SK-N-SH (cell line): Measurements from ENCODE around the gene SPACDR. TPM values are rescaled to one million over a fixed set of nuclear protein-coding genes. Genes with fewer than 3 reads are reported as not detected.

ENCODE experiments used
- CTCF ChIA-PET: fragments of 300-600, 350-600 bp; formaldehyde crosslinking; extraction: SDS; loops from one replicate; lab custom pipeline; 2021; lab: Yijun Ruan, JAX
- POLR2A ChIA-PET: fragments of 350-600 bp; sonication (Branson Sonifier 250); formaldehyde crosslinking; extraction: SDS; loops from one replicate; lab custom pipeline; 2020; ENCODE audit warnings: antibody characterized with exemption, inconsistent platforms; lab: Yijun Ruan, JAX
- DNase-seq: peaks from one replicate; pipeline ENCODE4 v3.0.0; 2012
- H2AFZ ChIP-seq: fragments of 200-600 bp; sonication (generic); 2 replicates; pipeline ENCODE4 v1.8.1; 2016; ENCODE audit warnings: antibody characterized with exemption, mild to moderate bottlenecking, low read depth
- H3F3A ChIP-seq: fragments of 200-600 bp; sonication (generic); replicated peaks from 2 replicates; pipeline ENCODE3; 2016; ENCODE audit warnings: antibody characterized with exemption, mild to moderate bottlenecking; ENCODE audit not compliant: insufficient read depth
- H3K27ac ChIP-seq, 2 experiments: fragments of 200-500 bp in 1 of 2; fragments of 200-600 bp in 1 of 2; sonication (Bioruptor generic) in 1 of 2; sonication (generic), shearing (Covaris generic) in 1 of 2; 2 replicates each; pipeline versions ENCODE4 v1.5.1 to v1.6.1; 2014 to 2016; ENCODE audit warnings: low read depth in 2 of 2, inconsistent platforms in 1 of 2, low read length in 1 of 2, mild to moderate bottlenecking in 1 of 2, mixed read lengths in 1 of 2
- H3K27me3 ChIP-seq: fragments of 200-600 bp; sonication (generic), shearing (Covaris generic); 2 replicates; pipeline ENCODE4 v1.6.1; 2016; ENCODE audit warnings: mixed run types; ENCODE audit not compliant: insufficient read depth
- H3K36me3 ChIP-seq, 2 experiments: fragments of 200-500 bp in 1 of 2; fragments of 200-600 bp in 1 of 2; sonication (Bioruptor generic) in 1 of 2; sonication (generic) in 1 of 2; replicated peaks in 1 of 2; 2 replicates each; pipeline versions ENCODE3 to v1.5.1; 2014 to 2016; ENCODE audit warnings: low read length in 1 of 2, mild to moderate bottlenecking in 1 of 2; ENCODE audit not compliant: insufficient read depth in 2 of 2, control insufficient read depth in 1 of 2
- H3K4me1 ChIP-seq, 2 experiments: fragments of 200-500 bp in 1 of 2; fragments of 200-600 bp in 1 of 2; sonication (Bioruptor generic) in 1 of 2; sonication (generic), shearing (Covaris generic) in 1 of 2; 2 replicates each; pipeline versions ENCODE4 v1.5.1 to v1.6.1; 2014 to 2016; ENCODE audit warnings: low read depth in 1 of 2, low read length in 1 of 2, mixed run types in 1 of 2; ENCODE audit not compliant: insufficient read depth in 2 of 2, control insufficient read depth in 1 of 2
- H3K4me2 ChIP-seq: fragments of 200-600 bp; sonication (generic), shearing (Covaris generic); 2 replicates; pipeline ENCODE4 v1.6.1; 2017; ENCODE audit warnings: mixed run types
- H3K4me3 ChIP-seq, 2 experiments: fragments of 200-500 bp in 1 of 2; fragments of 200-600 bp in 1 of 2; sonication (Bioruptor generic) in 1 of 2; sonication (generic), shearing (Covaris generic) in 1 of 2; 2 replicates each; pipeline versions ENCODE4 v1.5.1 to v1.8.1; 2014 to 2016; ENCODE audit warnings: low read depth in 2 of 2, inconsistent platforms in 1 of 2, low read length in 1 of 2, mild to moderate bottlenecking in 1 of 2, mixed read lengths in 1 of 2, moderate library complexity in 1 of 2
- H3K79me2 ChIP-seq: fragments of 200-600 bp; sonication (generic); 2 replicates; pipeline ENCODE4 v1.8.1; 2017; ENCODE audit warnings: mild to moderate bottlenecking; ENCODE audit not compliant: insufficient read depth
- H3K9ac ChIP-seq: fragments of 200-600 bp; sonication (generic); 2 replicates; pipeline ENCODE4 v1.6.1; 2017; ENCODE audit warnings: mixed run types
- H3K9me2 ChIP-seq: fragments of 200-600 bp; sonication (generic); 2 replicates; pipeline ENCODE4 v1.6.1; 2017; ENCODE audit warnings: mixed run types
- H3K9me3 ChIP-seq: fragments of 200-600 bp; sonication (generic); 2 replicates; pipeline ENCODE4 v1.6.1; 2017; ENCODE audit warnings: mixed run types, mild to moderate bottlenecking, moderate library complexity
- H4K20me1 ChIP-seq: fragments of 200-600 bp; sonication (generic); 2 replicates; pipeline ENCODE4 v1.6.1; 2017; ENCODE audit warnings: mild to moderate bottlenecking, mixed run types; ENCODE audit not compliant: insufficient read depth
- CHD2 ChIP-seq: fragments of 150-350 bp; IDR thresholded peaks from 2 replicates; pipeline ENCODE4 v1.6.1; 2018; ENCODE audit warnings: low read length; ENCODE audit not compliant: partially characterized antibody
- ELF1 ChIP-seq: IDR thresholded peaks from 2 replicates; pipeline ENCODE4 v1.4.0; 2012
- EZH2phosphoT487 ChIP-seq: fragments of 200-600 bp; sonication (generic); IDR thresholded peaks from 2 replicates; pipeline ENCODE4 v1.6.1; 2017; ENCODE audit warnings: low read depth, mixed run types, mild to moderate bottlenecking, antibody characterized with exemption, moderate library complexity, borderline replicate concordance
- FOSL2 ChIP-seq: IDR thresholded peaks from 2 replicates; pipeline ENCODE4 v1.4.0; 2012; ENCODE audit warnings: low read depth, mild to moderate bottlenecking, moderate library complexity, borderline replicate concordance
- FOXJ3 ChIP-seq: sonication (generic); formaldehyde crosslinking; IDR thresholded peaks from 2 replicates; pipeline ENCODE4 v1.5.1; 2020; ENCODE audit warnings: mild to moderate bottlenecking, missing genetic modification reagents
- GABPA ChIP-seq: IDR thresholded peaks from 2 replicates; pipeline ENCODE4 v1.4.0; 2012; ENCODE audit warnings: low read depth, mild to moderate bottlenecking
- GATA2 ChIP-seq: sonication (generic); formaldehyde crosslinking; IDR thresholded peaks from 2 replicates; pipeline ENCODE4 v1.5.0; 2020; ENCODE audit warnings: mild to moderate bottlenecking, missing genetic modification reagents
- IRF3 ChIP-seq: fragments of 150-350 bp; IDR thresholded peaks from 2 replicates; pipeline ENCODE4 v1.6.1; 2016; ENCODE audit warnings: mild to moderate bottlenecking, low read depth, low read length
- JUND ChIP-seq: IDR thresholded peaks from 2 replicates; pipeline ENCODE4 v1.4.0; 2012
- MAX ChIP-seq: IDR thresholded peaks from 2 replicates; pipeline ENCODE4 v1.4.0; 2012; ENCODE audit warnings: low read depth
- MXI1 ChIP-seq: IDR thresholded peaks from 2 replicates; pipeline ENCODE4 v1.6.1; 2012; ENCODE audit warnings: mild to moderate bottlenecking, low read depth, low read length, improper control_type of control experiment
- NFIC ChIP-seq: IDR thresholded peaks from 2 replicates; pipeline ENCODE4 v1.4.0; 2012; ENCODE audit warnings: borderline replicate concordance
- PBX3 ChIP-seq: IDR thresholded peaks from 2 replicates; pipeline ENCODE4; 2012
- POLR2AphosphoS5 ChIP-seq: IDR thresholded peaks from 2 replicates; pipeline ENCODE4 v1.6.1; 2012; ENCODE audit warnings: low read depth, low read length
- RAD21 ChIP-seq: IDR thresholded peaks from 2 replicates; pipeline ENCODE4 v1.6.1; 2012; ENCODE audit warnings: mild to moderate bottlenecking, low read length
- RCOR1 ChIP-seq: fragments of 150-350 bp; IDR thresholded peaks from 2 replicates; pipeline ENCODE4 v1.6.1; 2017; ENCODE audit warnings: antibody characterized with exemption, low read length
- REST ChIP-seq: IDR thresholded peaks from 2 replicates; pipeline ENCODE4 v1.6.1; 2012; ENCODE audit warnings: mild to moderate bottlenecking, low read depth, low read length, moderate library complexity
- RFX5 ChIP-seq: IDR thresholded peaks from 2 replicates; pipeline ENCODE4 v1.6.1; 2012; ENCODE audit warnings: mild to moderate bottlenecking, improper control_type of control experiment, low read length
- RXRA ChIP-seq: IDR thresholded peaks from 2 replicates; pipeline ENCODE4 v1.4.0; 2012; ENCODE audit warnings: low read depth, mild to moderate bottlenecking, borderline replicate concordance
- SIN3A ChIP-seq: IDR thresholded peaks from 2 replicates; pipeline ENCODE4 v1.6.1; 2012; ENCODE audit warnings: low read depth, mild to moderate bottlenecking, low read length, moderate library complexity, borderline replicate concordance
- SMC3 ChIP-seq: IDR thresholded peaks from 2 replicates; pipeline ENCODE4 v1.6.1; 2012; ENCODE audit warnings: low read depth, low read length, improper control_type of control experiment
- TCF12 ChIP-seq: IDR thresholded peaks from 2 replicates; pipeline ENCODE4 v1.4.0; 2012
- TEAD4 ChIP-seq: IDR thresholded peaks from 2 replicates; pipeline ENCODE4 v1.4.0; 2012; ENCODE audit warnings: mild to moderate bottlenecking, borderline replicate concordance; ENCODE audit not compliant: insufficient read depth
- USF1 ChIP-seq: IDR thresholded peaks from 2 replicates; pipeline ENCODE4 v1.4.0; 2012; ENCODE audit warnings: low read depth, borderline replicate concordance
- USF2 ChIP-seq: fragments of 150-350 bp; IDR thresholded peaks from 2 replicates; pipeline ENCODE4 v1.6.1; 2017; ENCODE audit warnings: antibody characterized with exemption, low read length, low read depth, borderline replicate concordance
- WGBS: methylation state at CpG from one replicate; pipeline ENCODE4 v1.1.6; 2017; ENCODE audit warnings: low lambda C conversion rate; 5-methylcytosine and 5-hydroxymethylcytosine counted together
- polyA plus RNA-seq, 3 experiments: library from polyadenylated mRNA; depleted of rRNA; stranded (reverse); fragments of >200 nt; gene quantifications; 2 replicates each; pipeline ENCODE4 v1.2.3, GENCODE V29; 2012

The SPACDR gene
- polyA plus RNA-seq, 1 of the 3 experiments (the other 2 are of a cell fraction), result 1.5 TPM

GRCh38 chr7:100429637-100430492 is 34.2 kb downstream of the SPACDR start, which contains the start of gene MEPCE:
TSS of gene MEPCE (plus strand) at chr7:100429831. CDS start at chr7:100430019, 188 bp downstream.
- Histone ChIP-seq H3K4me3 (peak within 1 kb of the TSS; percentile 78 to 95), H2AFZ (no peak within 1 kb of the TSS), H3K9ac (peak within 1 kb of the TSS; percentile 99), H3K79me2 (peaks cover 53% of the 10 kb centered on the region), H4K20me1 (peaks cover 13% of the 10 kb centered on the region), H3K27me3 (no peaks in the 10 kb centered on the region), H3K9me3 (no peaks in the 10 kb centered on the region), H3F3A (peaks cover 22% of the 10 kb centered on the region), H3K36me3 (peaks cover 36 to 39% of the 10 kb centered on the region in 2 experiments), H3K27ac (peak within 1 kb of the TSS; percentile 99 to 100), H3K9me2 (no peaks in the 10 kb centered on the region), H3K4me2 (peak within 1 kb of the TSS; percentile 97), H3K4me1 (peaks cover 23 to 44% of the 10 kb centered on the region in 2 experiments; a peak in 3 of 4 replicates)
- DNase-seq, result peak; percentile 99
- 2% methylated on average over 48 of the region's 95 CpGs for WGBS
- POLR2A ChIA-PET, result interaction anchor here (0.6 to 3.3 kb wide), 20 partner anchors 10 to 1606 kb away, joined by 3 to 12 read pairs (median 4); partner anchors contain the start of genes ACTL6B, AP4M1, COPS6 and MCM7
- CTCF ChIA-PET, result interaction anchor here (0.7 to 3.2 kb wide), 11 partner anchors 21 to 402 kb away, joined by 3 to 23 read pairs (median 3); partner anchors contain the start of genes NYAP1 and POP7
- TF ChIP-seq SMC3 (no peak), MXI1 (peak; percentile 43; the same call in 1 of the 2 replicates), PBX3 (no peak), TCF12 (0 out of 2 replicates have a peak, but pooled peaks have one; percentile 5), POLR2AphosphoS5 (peak; percentile 7; the same call in 1 of the 2 replicates), RXRA (no peak), USF2 (no peak), REST (no peak; the same call in 1 of the 2 replicates), SIN3A (peak; percentile 82; the same call in 1 of the 2 replicates), RAD21 (no peak), FOSL2 (no peak), TEAD4 (no peak), EZH2phosphoT487 (no peak), FOXJ3 (no peak; the same call in 1 of the 2 replicates), MAX (no peak; the same call in none of the 2 replicates), CHD2 (peak; percentile 98), IRF3 (no peak), RCOR1 (no peak), USF1 (no peak), NFIC (no peak), JUND (no peak), RFX5 (no peak), GABPA (no peak), ELF1 (0 out of 2 replicates have a peak, but pooled peaks have one; percentile 9), GATA2 (CRISPR knock-in tag) (no peak)
